Amniotic stem cell (primary cell): ENCODE results near the gene ARL17B.
"Not testable (repeated sequence)": the region's sequence is repeated elsewhere in the genome, so short reads cannot be mapped to it uniquely, and the experiment has no call there.

Experiments used
- DNase-seq: peaks from one replicate; lab custom pipeline; 2025; lab: John Stamatoyannopoulos, UW

Gene ARL17B

DNA sequence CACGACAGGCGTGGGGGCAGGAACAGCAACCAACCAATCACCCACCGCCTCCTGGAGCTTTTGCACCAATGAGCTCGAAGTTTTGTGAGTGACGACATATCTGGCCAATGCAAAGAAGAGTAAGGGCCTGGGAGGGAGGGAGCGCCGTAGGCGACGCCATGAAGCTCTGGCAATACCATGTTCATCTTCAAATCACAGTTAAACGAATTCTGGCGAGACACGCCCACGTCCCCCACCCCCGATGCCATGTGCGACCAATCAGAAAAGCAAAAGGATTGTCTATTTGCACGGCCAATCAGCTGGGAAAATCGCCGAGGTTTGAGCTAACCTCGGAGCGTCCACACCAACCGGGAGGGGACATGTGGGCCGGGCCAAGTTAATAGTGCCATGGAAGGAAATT lies at the start of gene ARL17B:
TSS of gene ARL17B (minus strand) at position 12 of the 400 bp plus-strand sequence. CDS start 3,369 bp downstream, outside the sequence.
- not testable (repeated sequence) for DNase-seq

GRCh38 chr17:46409864-46410263 lies 48.3 kb upstream of the ARL17B start:
- not testable (repeated sequence) for DNase-seq

DNA sequence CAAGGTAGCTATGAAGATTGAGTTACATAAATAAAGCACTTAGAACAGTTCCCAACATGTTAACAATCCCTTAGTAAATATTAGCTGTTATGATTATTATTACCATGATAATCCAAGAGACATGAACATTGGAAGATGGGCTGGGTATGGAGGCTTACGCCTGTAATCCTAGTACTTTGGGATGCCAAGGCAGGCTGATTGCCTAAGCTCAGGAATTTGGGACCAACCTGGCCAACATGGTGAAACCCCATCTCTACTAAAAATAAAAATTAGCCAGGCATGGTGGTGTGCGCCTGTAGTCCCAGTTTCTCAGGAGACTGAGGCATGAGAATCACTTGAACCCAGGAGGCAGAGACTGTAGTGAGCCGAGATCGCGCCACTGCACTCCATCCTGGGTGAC lies 45.6 kb upstream of the ARL17B start:
- DNase-seq, result not testable (repeated sequence)

GRCh38 chr17:46401033-46401787 lies 39.6 kb upstream of the ARL17B start:
- DNase-seq, result not testable (repeated sequence)

DNA sequence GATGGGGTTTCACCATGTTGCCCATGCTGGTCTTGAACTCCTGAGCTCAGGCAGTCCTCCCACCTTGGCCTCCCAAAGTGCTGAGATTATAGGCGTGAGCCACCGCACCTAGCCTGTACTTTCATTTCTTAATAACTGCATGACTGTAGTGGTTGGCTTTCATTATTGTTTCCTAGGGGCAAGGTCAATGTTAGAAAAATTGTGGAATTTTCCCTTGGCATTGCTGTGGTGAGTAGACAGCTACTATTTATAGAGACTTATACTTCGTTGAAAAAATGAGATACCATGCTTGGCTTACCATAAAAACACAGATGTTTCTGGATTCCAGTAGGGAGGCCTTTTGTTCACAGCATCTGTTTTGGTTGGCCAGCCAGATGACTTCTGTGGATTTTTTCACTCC lies 39.0 kb upstream of the ARL17B start:
- DNase-seq, result not testable (repeated sequence)

DNA sequence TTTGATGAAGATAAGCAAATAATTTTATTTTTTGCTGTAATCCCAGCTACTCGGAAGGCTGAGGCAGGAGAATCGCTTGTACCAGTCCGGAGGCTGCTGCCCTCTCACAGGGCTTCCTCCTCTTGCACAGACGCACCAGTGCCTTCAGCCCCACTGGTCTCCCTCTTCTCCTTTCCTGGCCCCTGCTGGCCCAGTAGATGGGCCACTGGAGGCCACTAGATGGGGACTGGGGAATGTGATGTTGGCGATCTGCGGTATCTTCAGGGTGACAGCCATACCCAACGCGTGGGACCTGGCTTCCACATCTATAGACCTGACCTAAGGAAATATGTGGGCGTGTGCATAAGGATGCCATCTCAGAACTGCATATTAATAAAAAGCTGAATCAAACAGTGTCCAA lies 38.4 kb upstream of the ARL17B start:
- not testable (repeated sequence) for DNase-seq

DNA sequence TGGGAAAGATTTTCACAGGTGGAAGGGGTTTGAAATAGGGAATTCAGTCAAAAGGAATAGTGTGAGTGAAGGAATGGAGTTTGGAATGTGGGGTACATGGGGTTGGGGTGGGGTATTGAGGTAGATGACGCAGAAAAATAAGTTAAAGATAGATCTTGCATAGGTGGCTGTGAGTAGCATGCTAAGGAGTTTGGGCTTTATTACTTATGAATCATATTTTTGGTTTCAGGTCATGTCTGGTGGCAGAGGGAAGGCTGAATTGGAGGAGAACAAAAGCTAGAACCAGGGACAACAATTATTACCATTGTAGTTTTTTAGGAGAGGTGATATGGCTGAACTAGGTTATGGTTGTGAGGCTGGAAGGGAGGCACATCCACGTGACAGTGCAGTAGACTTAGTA lies 34.7 kb upstream of the ARL17B start:
- DNase-seq, result not testable (repeated sequence)

DNA sequence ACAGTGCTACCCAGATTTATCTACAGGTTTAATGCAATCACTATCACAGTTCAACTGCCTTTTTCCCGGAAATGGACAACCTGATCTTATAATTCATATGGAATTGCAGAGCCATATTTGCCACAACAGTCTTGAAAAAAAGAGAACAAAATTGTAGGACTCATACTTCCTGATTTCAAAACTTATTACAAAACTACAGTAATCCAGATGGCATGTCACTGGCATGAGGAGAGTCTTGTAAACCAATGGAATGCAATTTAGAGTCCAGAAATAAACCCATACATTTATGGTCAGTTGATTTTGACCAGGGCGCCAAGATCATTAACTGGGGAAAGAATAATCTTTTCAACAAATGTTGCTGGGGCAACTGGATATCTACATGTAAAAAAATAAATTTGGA lies 32.1 kb upstream of the ARL17B start:
- DNase-seq, result not testable (repeated sequence)

DNA sequence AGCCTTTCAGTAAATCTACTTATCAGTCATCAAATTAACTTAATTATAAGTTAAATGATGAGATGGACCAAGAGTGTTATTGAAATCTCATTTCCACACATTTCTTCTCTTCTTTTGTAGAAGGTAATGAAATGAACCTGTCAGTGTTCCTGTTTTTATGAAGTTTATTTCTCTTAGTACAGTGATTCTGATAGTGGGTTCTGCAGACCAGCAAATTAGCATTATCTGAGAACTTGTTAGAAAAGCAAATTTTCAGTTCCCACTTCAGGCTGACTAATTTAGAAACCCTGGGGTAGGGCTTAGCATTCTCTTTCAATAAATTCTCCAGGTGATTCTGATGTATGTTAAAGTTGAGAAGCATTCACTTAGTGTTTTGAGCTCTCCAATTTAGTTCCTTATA lies 23.9 kb upstream of the ARL17B start:
- not testable (repeated sequence) for DNase-seq

DNA sequence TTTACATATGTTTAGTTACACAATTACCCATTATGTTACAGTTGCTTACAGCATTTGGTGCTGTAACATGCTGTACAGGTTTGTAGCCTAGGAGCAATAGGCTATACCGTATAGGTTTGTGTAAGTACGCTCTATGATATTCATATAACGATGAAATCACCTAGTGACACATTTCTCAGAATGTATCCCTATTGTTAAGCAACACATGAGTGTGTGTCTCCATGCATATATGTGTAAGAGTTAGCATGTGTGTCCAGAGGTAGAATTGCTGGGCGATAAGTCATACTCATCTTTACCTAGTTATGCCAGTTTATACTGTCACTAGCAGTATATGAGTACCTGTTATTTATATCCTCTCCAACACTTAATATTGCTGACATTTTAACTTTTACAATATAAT lies 21.6 kb upstream of the ARL17B start:
- not testable (repeated sequence) for DNase-seq

GRCh38 chr17:46373418-46373817 lies 11.9 kb upstream of the ARL17B start:
- not testable (repeated sequence) for DNase-seq

DNA sequence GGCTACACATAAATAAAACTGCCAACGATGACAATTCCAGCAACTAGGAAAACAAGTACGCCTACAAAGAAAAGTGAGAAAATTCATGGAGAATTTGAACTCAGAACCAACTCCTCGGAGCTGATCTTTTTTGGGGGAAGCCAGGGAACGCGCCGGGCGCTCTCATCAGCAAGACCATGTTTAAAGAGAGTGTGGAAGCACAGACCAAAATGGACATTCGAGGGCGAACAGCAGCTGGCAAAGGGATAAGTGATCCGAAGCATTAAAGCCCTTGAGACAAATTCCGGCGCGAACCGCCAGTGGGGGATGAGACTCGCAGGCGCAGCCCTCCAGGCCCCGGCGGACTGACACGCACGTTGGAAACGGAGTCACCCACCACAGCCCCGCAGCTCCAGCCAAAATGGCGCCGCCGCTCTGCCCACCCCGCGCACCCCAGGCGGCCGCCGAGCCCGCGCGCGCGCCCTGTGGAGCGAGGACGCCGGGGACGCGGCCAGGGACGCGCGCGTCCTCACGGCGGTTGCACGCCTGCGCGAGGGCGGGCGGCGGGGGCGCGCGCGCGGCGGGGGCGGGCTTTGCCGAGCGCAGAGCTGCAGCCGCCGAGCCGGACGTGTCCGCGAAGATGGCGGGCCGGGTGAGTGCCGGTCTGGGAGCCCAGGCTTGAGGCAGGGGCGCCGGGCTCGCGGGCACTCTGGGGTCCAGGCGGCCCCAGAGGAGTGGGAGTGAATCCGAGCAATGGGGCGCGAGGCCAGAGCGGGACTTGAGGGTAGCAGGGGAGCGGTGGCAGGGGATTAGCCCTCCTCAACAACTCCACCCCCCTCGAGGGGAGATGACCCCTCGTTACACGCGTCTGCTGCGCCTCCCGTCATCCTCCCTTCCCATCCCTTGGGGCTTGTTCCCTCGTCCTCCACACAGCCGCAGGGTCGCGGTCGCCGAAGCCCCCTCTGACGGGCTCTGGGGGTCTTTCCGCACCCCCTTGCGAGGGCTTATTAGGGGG lies 11.0 kb upstream of the ARL17B start:
- DNase-seq, result not testable (repeated sequence)

- not testable (repeated sequence) for DNase-seq
Measured at GRCh38 chr17:46367520-46367919, 6.0 kb upstream of the ARL17B start.

GRCh38 chr17:46361145-46361735 lies 326 bp downstream of the ARL17B start:
- DNase-seq, result not testable (repeated sequence)

GRCh38 chr17:46353856-46354255 lies 7.7 kb downstream of the ARL17B start:
- not testable (repeated sequence) for DNase-seq

- not testable (repeated sequence) for DNase-seq
Measured at GRCh38 chr17:46349060-46349459, 12.5 kb downstream of the ARL17B start.

- DNase-seq, result not testable (repeated sequence)
Measured at GRCh38 chr17:46348345-46348744, 13.2 kb downstream of the ARL17B start.

- DNase-seq, result not testable (repeated sequence)
Measured at GRCh38 chr17:46342131-46342530, 19.4 kb downstream of the ARL17B start.

- DNase-seq, result not testable (repeated sequence)
Measured at GRCh38 chr17:46341220-46341619, 20.3 kb downstream of the ARL17B start.

GRCh38 chr17:46294831-46295230 lies 66.7 kb downstream of the ARL17B start, which contains the start of gene LRRC37A:
Gene LRRC37A, plus strand, starts transcription at chr17:46295131. Its CDS starts 3 bp downstream, at chr17:46295134.
- not testable (repeated sequence) for DNase-seq

DNA sequence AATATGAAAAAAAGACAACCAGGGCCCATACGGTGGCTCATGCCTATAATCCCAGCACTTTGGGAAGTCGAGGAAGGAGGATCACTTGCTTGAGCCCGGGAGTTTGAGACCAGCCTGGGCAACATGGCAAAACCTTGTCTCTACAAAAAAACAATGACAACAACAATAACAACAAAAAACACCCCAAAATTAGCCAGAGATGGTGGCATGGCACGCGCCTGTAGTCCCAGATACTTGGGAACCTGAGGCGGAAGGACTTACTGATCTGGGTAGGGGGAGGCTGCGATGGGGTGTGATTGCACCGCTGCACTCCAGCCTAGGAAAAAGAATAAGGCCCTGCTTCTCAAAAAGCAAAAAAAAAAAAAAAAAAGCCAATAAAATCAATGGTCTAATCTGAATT lies 69.9 kb downstream of the ARL17B start:
- DNase-seq, result not testable (repeated sequence)
